Measurements from ENCODE around the gene ZSCAN21.

ZSCAN21 gene

DNA sequence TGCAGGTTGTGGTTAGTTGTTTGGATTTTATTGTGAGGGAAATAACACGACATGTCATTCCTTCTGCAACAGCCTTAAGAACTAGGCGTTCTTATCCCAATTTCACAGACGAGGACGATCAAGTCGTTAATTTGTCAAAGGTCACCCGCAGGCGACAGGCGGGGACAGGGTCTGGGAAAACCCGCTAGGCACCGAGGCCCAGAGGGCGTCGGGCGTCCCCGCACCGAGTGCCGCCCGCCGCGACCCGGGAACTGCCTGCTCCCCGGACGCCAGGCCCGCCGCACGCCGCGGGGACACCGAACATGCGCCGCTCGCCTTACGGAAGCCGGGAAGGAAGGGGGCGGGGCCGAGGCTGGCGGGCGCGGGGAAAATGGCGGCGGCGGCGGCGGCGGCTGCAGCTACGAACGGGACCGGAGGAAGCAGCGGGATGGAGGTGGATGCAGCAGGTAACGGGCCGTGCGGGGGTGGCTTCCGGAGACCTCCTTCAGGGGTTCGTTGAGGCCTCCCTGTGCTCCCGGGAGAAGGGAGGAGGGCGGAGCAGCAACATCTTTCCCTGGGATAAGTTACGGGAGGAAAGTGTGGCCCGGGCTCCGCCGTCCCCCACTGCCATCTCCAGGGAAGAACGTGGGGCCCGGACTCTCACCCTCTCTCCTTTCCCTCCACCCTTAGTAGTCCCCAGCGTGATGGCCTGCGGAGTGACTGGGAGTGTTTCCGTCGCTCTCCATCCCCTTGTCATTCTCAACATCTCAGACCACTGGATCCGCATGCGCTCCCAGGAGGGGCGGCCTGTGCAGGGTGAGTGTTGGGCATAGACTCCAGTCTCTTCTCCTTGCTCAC is 39.3 kb downstream of the ZSCAN21 start, which contains the start of gene COPS6 (continued):
- TF ChIP-seq KLF8 (tag by site-specific recombination; IDR thresholded peaks at IDR 0.05), result peak; percentile 65; the same call in 1 of the 2 replicates
- no peak for TF ChIP-seq ZNF645 (tag by site-specific recombination; IDR thresholded peaks at IDR 0.05)
- no peak for TF ChIP-seq ZNF670 (tag by site-specific recombination; IDR thresholded peaks at IDR 0.05; ENCODE audit: low read depth)
- no peak for TF ChIP-seq HOXC10 (CRISPR knock-in tag; IDR thresholded peaks at IDR 0.05)
- TF ChIP-seq ZNF133 (tag by site-specific recombination; IDR thresholded peaks at IDR 0.05), result no peak
- TF ChIP-seq SP3 (tag by site-specific recombination; IDR thresholded peaks at IDR 0.05), result peak; percentile 82
- peak; percentile 53; the same call in 1 of the 2 replicates for TF ChIP-seq ZNF449 (tag by site-specific recombination; IDR thresholded peaks at IDR 0.05)
- TF ChIP-seq ZFP41 (tag by site-specific recombination; IDR thresholded peaks at IDR 0.05; ENCODE audit: borderline replicate concordance), result no peak
- peak; percentile 59; the same call in 1 of the 2 replicates for TF ChIP-seq ZNF394 (tag by site-specific recombination; IDR thresholded peaks at IDR 0.05; ENCODE audit: borderline replicate concordance)

DNA sequence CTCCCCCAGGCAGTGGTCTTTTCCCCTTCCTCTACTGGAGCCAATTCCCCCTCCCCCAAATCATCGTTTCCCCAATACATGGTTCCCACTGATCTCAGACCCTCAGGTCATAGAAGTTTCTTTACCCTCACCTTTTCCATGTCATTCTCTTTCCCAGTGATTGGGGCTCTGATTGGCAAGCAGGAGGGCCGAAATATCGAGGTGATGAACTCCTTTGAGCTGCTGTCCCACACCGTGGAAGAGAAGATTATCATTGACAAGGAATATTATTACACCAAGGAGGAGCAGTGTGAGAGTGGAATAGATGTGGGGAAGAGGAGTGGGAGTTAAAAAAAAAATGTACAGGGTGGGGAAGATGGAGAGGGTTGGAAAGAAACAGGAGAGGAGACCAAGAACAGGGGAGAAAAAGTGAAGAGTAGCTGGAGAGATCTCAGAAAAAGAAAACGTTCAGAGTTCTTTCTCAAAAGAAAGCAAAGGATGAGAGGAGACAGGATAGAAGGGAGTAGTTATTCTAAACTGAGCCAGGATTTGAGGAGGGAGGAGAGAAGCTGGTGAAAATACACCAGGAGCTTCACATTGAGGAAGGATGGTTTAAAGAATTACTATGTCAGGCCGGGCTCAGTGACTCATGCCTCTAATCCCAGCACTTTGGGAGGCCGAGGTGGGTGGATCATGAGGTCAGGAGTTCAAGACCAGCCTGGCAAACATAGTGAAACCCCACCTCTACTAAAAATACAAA is 40.1 kb downstream of the ZSCAN21 start:
- CTCF ChIA-PET, result interaction anchor here (0.6 to 1.3 kb wide), 3 partner anchors 11 to 317 kb away, joined by 3 to 4 read pairs (median 4); partner anchors contain the start of gene MCM7
- Histone ChIP-seq H3K9me3 (ENCODE audit: control insufficient read depth, insufficient read depth, low read depth, low read length) (no peaks in the 10 kb centered on the region), H3K36me3 (ENCODE audit: control insufficient read depth in 2 of 2, insufficient read depth in 1 of 2, low read length in 2 of 2) (peaks cover 13 to 44% of the 10 kb centered on the region in 2 experiments), H3K4me1 (ENCODE audit: control insufficient read depth, insufficient read depth, low read length) (peaks cover 8% of the 10 kb centered on the region), H3K27ac (ENCODE audit: extremely low read depth, low read depth, low read length) (peak overlapping the region; percentile 79), H3K4me3 (ENCODE audit: low read depth, low read length) (peak overlapping the region; percentile 86)
- POLR2A ChIA-PET, result interaction anchor here (1.7 to 7.9 kb wide), 2 partner anchors 11 to 37 kb away, joined by 3 to 115 read pairs; partner anchors contain the start of genes AP4M1, MBLAC1 and MCM7
- TF ChIP-seq PRDM1 (tag by site-specific recombination; IDR thresholded peaks at IDR 0.05) (peak; percentile 92), ZFHX2 (tag by site-specific recombination; conservative IDR thresholded peaks at IDR 0.05) (peak; percentile 62), ZNF16 (tag by site-specific recombination; IDR thresholded peaks at IDR 0.05; ENCODE audit: low read depth) (no peak), IKZF3 (tag by site-specific recombination; IDR thresholded peaks at IDR 0.05) (peak; percentile 52; the same call in 1 of the 2 replicates), YY1 (tag by site-specific recombination; IDR thresholded peaks at IDR 0.05) (no peak), HOXD13 (CRISPR knock-in tag; IDR thresholded peaks at IDR 0.05; ENCODE audit: borderline replicate concordance) (no peak), ZBTB49 (tag by site-specific recombination; IDR thresholded peaks at IDR 0.05; ENCODE audit: low read depth) (no peak), ZNF776 (tag by site-specific recombination; IDR thresholded peaks at IDR 0.05; ENCODE audit: borderline replicate concordance) (no peak), ZNF501 (tag by site-specific recombination; IDR thresholded peaks at IDR 0.05) (no peak), ZNF138 (tag by site-specific recombination; IDR thresholded peaks at IDR 0.05; ENCODE audit: borderline replicate concordance) (no peak), ZFP37 (tag by site-specific recombination; IDR thresholded peaks at IDR 0.05) (no peak), ZNF292 (tag by site-specific recombination; IDR thresholded peaks at IDR 0.05; ENCODE audit: borderline replicate concordance, low read depth) (no peak), ZNF394 (tag by site-specific recombination; IDR thresholded peaks at IDR 0.05; ENCODE audit: borderline replicate concordance) (peak; percentile 90)
- TF ChIP-seq, protein P1, sequence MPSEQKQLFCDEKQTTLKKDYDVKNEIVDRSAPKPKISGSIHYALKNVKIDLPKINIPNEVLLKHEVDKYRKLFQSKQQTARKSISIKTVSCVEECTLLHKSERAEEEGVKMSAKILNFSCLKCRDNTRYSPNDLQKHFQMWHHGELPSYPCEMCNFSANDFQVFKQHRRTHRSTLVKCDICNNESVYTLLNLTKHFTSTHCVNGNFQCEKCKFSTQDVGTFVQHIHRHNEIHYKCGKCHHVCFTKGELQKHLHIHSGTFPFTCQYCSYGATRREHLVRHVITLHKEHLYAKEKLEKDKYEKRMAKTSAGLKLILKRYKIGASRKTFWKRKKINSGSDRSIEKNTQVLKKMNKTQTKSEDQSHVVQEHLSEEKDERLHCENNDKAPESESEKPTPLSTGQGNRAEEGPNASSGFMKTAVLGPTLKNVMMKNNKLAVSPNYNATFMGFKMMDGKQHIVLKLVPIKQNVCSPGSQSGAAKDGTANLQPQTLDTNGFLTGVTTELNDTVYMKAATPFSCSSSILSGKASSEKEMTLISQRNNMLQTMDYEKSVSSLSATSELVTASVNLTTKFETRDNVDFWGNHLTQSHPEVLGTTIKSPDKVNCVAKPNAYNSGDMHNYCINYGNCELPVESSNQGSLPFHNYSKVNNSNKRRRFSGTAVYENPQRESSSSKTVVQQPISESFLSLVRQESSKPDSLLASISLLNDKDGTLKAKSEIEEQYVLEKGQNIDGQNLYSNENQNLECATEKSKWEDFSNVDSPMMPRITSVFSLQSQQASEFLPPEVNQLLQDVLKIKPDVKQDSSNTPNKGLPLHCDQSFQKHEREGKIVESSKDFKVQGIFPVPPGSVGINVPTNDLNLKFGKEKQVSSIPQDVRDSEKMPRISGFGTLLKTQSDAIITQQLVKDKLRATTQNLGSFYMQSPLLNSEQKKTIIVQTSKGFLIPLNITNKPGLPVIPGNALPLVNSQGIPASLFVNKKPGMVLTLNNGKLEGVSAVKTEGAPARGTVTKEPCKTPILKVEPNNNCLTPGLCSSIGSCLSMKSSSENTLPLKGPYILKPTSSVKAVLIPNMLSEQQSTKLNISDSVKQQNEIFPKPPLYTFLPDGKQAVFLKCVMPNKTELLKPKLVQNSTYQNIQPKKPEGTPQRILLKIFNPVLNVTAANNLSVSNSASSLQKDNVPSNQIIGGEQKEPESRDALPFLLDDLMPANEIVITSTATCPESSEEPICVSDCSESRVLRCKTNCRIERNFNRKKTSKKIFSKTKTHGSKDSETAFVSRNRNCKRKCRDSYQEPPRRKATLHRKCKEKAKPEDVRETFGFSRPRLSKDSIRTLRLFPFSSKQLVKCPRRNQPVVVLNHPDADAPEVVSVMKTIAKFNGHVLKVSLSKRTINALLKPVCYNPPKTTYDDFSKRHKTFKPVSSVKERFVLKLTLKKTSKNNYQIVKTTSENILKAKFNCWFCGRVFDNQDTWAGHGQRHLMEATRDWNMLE (tag by site-specific recombination; conservative IDR thresholded peaks at IDR 0.05; ENCODE audit: low read depth), result no peak
